ENCODE measurements around the gene ZBTB7C. TPM values are rescaled to one million over a fixed set of nuclear protein-coding genes. Genes with fewer than 3 reads are reported as not detected.

ZBTB7C gene
- total RNA-seq, 1 experiment from 2014 or later = 0.32 TPM

- no peak overlapping the region for H3K4me3 ChIP-seq (ENCODE audit: low read depth, low read length, poor library complexity, severe bottlenecking)
- no peak for DNase-seq (ENCODE audit: low spot score)
- ChIA-PET POLR2A (ENCODE audit: low non-redundant PET) (no interaction called here), CTCF (no interaction called here)
- peaks cover 23% of the 10 kb centered on the region for H3K27me3 ChIP-seq (replicated peaks; ENCODE audit: insufficient read depth, low read depth, low read length, poor library complexity)
- intact Hi-C loops (cut with micrococcal nuclease; ENCODE audit: unreplicated experiment) = no loop called here
- BruUV-seq (replicated peaks) = no TSS peak
- no peak overlapping the region for H3K27ac ChIP-seq (ENCODE audit: low read depth, low read length, poor library complexity, severe bottlenecking)
- H3K4me1 ChIP-seq (ENCODE audit: insufficient read depth, low read length, poor library complexity, severe bottlenecking) = no peaks in the 10 kb centered on the region
- TF ChIP-seq, protein P1, sequence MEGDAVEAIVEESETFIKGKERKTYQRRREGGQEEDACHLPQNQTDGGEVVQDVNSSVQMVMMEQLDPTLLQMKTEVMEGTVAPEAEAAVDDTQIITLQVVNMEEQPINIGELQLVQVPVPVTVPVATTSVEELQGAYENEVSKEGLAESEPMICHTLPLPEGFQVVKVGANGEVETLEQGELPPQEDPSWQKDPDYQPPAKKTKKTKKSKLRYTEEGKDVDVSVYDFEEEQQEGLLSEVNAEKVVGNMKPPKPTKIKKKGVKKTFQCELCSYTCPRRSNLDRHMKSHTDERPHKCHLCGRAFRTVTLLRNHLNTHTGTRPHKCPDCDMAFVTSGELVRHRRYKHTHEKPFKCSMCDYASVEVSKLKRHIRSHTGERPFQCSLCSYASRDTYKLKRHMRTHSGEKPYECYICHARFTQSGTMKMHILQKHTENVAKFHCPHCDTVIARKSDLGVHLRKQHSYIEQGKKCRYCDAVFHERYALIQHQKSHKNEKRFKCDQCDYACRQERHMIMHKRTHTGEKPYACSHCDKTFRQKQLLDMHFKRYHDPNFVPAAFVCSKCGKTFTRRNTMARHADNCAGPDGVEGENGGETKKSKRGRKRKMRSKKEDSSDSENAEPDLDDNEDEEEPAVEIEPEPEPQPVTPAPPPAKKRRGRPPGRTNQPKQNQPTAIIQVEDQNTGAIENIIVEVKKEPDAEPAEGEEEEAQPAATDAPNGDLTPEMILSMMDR (conservative IDR thresholded peaks at IDR 0.05; ENCODE audit: low read depth, low read length) = no peak
- TF ChIP-seq EZH2 (IDR thresholded peaks at IDR 0.05; ENCODE audit: borderline replicate concordance, low read depth, low read length, poor library complexity, severe bottlenecking) = no peak
- H3K9me3 ChIP-seq (ENCODE audit: low read depth, low read length, poor library complexity, severe bottlenecking) = no peaks in the 10 kb centered on the region
- no peaks in the 10 kb centered on the region for H3K36me3 ChIP-seq (ENCODE audit: insufficient read depth, low read length, poor library complexity, severe bottlenecking)
Measured at GRCh38 chr18:48390641-48391040, 18.5 kb downstream of the ZBTB7C start.

DNA sequence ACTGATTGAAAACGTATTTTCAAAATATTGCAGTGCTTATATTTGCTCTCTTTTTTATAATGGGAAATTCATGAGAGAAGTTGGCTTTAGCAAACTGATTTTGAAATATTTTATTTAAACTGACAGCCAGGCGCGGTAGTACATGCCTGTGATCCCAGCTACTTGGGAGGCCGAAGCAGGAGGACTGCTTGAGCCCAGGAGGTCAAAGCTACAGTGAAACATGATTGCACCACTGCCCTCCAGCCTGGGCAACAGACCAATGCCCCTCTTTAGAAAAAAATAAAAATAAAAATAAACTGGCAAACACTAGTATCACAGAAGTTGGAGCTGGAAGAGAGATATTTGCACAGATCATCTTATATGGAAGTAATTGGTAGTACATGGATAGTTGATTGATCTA is 20.7 kb downstream of the ZBTB7C start:
- Histone ChIP-seq H3K9me3 (ENCODE audit: low read depth, low read length, poor library complexity, severe bottlenecking) (no peaks in the 10 kb centered on the region), H3K4me3 (ENCODE audit: low read depth, low read length, poor library complexity, severe bottlenecking) (no peak overlapping the region), H3K27me3 (replicated peaks; ENCODE audit: insufficient read depth, low read depth, low read length, poor library complexity) (peaks cover 7% of the 10 kb centered on the region), H3K4me1 (ENCODE audit: insufficient read depth, low read length, poor library complexity, severe bottlenecking) (no peaks in the 10 kb centered on the region), H3K27ac (ENCODE audit: low read depth, low read length, poor library complexity, severe bottlenecking) (no peak overlapping the region), H3K36me3 (ENCODE audit: insufficient read depth, low read length, poor library complexity, severe bottlenecking) (no peaks in the 10 kb centered on the region)
- intact Hi-C loops (cut with micrococcal nuclease; ENCODE audit: unreplicated experiment) = no loop called here
- TF ChIP-seq, protein P1 (conservative IDR thresholded peaks at IDR 0.05; ENCODE audit: low read depth, low read length) = no peak
- TF ChIP-seq EZH2 (IDR thresholded peaks at IDR 0.05; ENCODE audit: borderline replicate concordance, low read depth, low read length, poor library complexity, severe bottlenecking) = no peak
- CTCF ChIA-PET = no interaction called here
- no peak for DNase-seq (ENCODE audit: low spot score)
- POLR2A ChIA-PET (ENCODE audit: low non-redundant PET) = no interaction called here
- BruUV-seq (replicated peaks) = no TSS peak

DNA sequence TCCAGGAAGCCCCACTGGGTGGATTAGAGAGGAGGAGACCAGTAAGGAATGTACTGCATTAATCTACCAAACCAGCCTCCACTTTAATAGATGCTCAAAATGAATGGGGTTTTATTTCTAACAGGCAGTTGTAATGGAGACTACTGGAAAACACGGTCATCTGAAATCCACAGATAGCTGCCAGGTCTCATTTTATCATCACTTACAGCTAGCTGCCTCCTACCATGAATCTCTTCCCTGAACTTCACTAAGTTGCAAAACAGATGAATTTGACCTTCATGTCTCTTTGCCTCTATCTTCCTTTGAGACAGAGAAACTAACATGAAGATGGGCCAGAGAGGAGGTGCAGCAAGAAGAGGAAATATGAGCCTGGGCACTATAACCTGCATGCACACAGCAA is 21.9 kb downstream of the ZBTB7C start:
- no peak for DNase-seq (ENCODE audit: low spot score)
- ChIA-PET POLR2A (ENCODE audit: low non-redundant PET) (no interaction called here), CTCF (no interaction called here)
- H3K4me1 ChIP-seq (ENCODE audit: insufficient read depth, low read length, poor library complexity, severe bottlenecking) = no peaks in the 10 kb centered on the region
- TF ChIP-seq EZH2 (IDR thresholded peaks at IDR 0.05; ENCODE audit: borderline replicate concordance, low read depth, low read length, poor library complexity, severe bottlenecking) = no peak
- TF ChIP-seq, protein P1 (conservative IDR thresholded peaks at IDR 0.05; ENCODE audit: low read depth, low read length) = no peak
- no peaks in the 10 kb centered on the region for H3K9me3 ChIP-seq (ENCODE audit: low read depth, low read length, poor library complexity, severe bottlenecking)
- no TSS peak for BruUV-seq (replicated peaks)
- no peaks in the 10 kb centered on the region for H3K36me3 ChIP-seq (ENCODE audit: insufficient read depth, low read length, poor library complexity, severe bottlenecking)
- H3K4me3 ChIP-seq (ENCODE audit: low read depth, low read length, poor library complexity, severe bottlenecking) = no peak overlapping the region
- intact Hi-C loops (cut with micrococcal nuclease; ENCODE audit: unreplicated experiment) = no loop called here
- no peak overlapping the region for H3K27ac ChIP-seq (ENCODE audit: low read depth, low read length, poor library complexity, severe bottlenecking)
- H3K27me3 ChIP-seq (replicated peaks; ENCODE audit: insufficient read depth, low read depth, low read length, poor library complexity) = peaks cover 9% of the 10 kb centered on the region
